Measurements from ENCODE around the gene MACROD1. TPM values are rescaled to one million over a fixed set of nuclear protein-coding genes. Genes with fewer than 3 reads are reported as not detected.
A peak's percentile ranks its signal among the peaks of the same experiment; 100 is the strongest.

MACROD1 gene
- total and polyA plus RNA-seq, 2 of the 13 experiments (the other 11 are each of a cell fraction or from before 2014, with no cell fraction given) = 23.1 to 34.5 TPM

- peak; percentile 27; the same call in 1 of the 2 replicates for TF ChIP-seq KLF11 (CRISPR knock-in tag; IDR thresholded peaks at IDR 0.05)
- 0 out of 2 replicates have a peak, but pooled peaks have one; percentile 64 for TF ChIP-seq ZNF468 (CRISPR knock-in tag; IDR thresholded peaks at IDR 0.05)
- peak; percentile 97 for TF ChIP-seq HOXA5 (CRISPR knock-in tag; IDR thresholded peaks at IDR 0.05)
- TF ChIP-seq SPEN (CRISPR knock-in tag; IDR thresholded peaks at IDR 0.05; ENCODE audit: low read depth) = peak; percentile 87
- TF ChIP-seq ATF4 (CRISPR knock-in tag; IDR thresholded peaks at IDR 0.05) = peak in 1 of 2 experiments; percentile 70; a peak in 1 of 4 replicates
- TF ChIP-seq ZNF275 (CRISPR knock-in tag; IDR thresholded peaks at IDR 0.05; ENCODE audit: borderline replicate concordance) = peak; percentile 80; the same call in 1 of the 2 replicates
- TF ChIP-seq ZNF747 (CRISPR knock-in tag; IDR thresholded peaks at IDR 0.05; ENCODE audit: borderline replicate concordance) = peak; percentile 95
- TF ChIP-seq STAG1 (CRISPR knock-in tag; IDR thresholded peaks at IDR 0.05) = no peak
- peak; percentile 74 for TF ChIP-seq SAFB2 (CRISPR knock-in tag; IDR thresholded peaks at IDR 0.05; ENCODE audit: borderline replicate concordance, low read depth)
- no peak for TF ChIP-seq RELA (CRISPR knock-in tag; IDR thresholded peaks at IDR 0.05)
- TF ChIP-seq PLSCR1 (CRISPR knock-in tag; IDR thresholded peaks at IDR 0.05; ENCODE audit: borderline replicate concordance) = 0 out of 2 replicates have a peak, but pooled peaks have one; percentile 44
- peak; percentile 98; the same call in 1 of the 2 replicates for TF ChIP-seq ZIK1 (CRISPR knock-in tag; IDR thresholded peaks at IDR 0.05; ENCODE audit: borderline replicate concordance, low read depth)
- peak; percentile 50; the same call in 1 of the 2 replicates for TF ChIP-seq KDM3A (CRISPR knock-in tag; IDR thresholded peaks at IDR 0.05; ENCODE audit: low read depth)
- peak; percentile 83 for TF ChIP-seq ZNF232 (CRISPR knock-in tag; IDR thresholded peaks at IDR 0.05; ENCODE audit: borderline replicate concordance)
- TF ChIP-seq CENPX (CRISPR knock-in tag; IDR thresholded peaks at IDR 0.05) = no peak
- peak; percentile 57; the same call in 1 of the 2 replicates for TF ChIP-seq ATF5 (CRISPR knock-in tag; IDR thresholded peaks at IDR 0.05; ENCODE audit: low read depth)
- TF ChIP-seq GFI1 (CRISPR knock-in tag; IDR thresholded peaks at IDR 0.05; ENCODE audit: borderline replicate concordance) = peak; percentile 85
- TF ChIP-seq PREB (CRISPR knock-in tag; IDR thresholded peaks at IDR 0.05) = no peak; the same call in 1 of the 2 replicates
- 0 out of 2 replicates have a peak, but pooled peaks have one; percentile 36 for TF ChIP-seq ZBTB37 (CRISPR knock-in tag; IDR thresholded peaks at IDR 0.05)
- peak; percentile 96 for TF ChIP-seq ZNF253 (CRISPR knock-in tag; IDR thresholded peaks at IDR 0.05; ENCODE audit: borderline replicate concordance)
- peak; percentile 87 for TF ChIP-seq IRF9 (CRISPR knock-in tag; IDR thresholded peaks at IDR 0.05; ENCODE audit: borderline replicate concordance)
These were observed 19.3 kb upstream of the MACROD1 start (continued) for GRCh38 chr11:64185175-64185692.

Data from HepG2 (cell line).